ENCODE data around the gene MRPS27. TPM values are rescaled to one million over a fixed set of nuclear protein-coding genes. Genes with fewer than 3 reads are reported as not detected.

MRPS27 gene
- total and polyA plus RNA-seq, 2 experiments from 2014 or later = 36.4 to 58.5 TPM

DNA sequence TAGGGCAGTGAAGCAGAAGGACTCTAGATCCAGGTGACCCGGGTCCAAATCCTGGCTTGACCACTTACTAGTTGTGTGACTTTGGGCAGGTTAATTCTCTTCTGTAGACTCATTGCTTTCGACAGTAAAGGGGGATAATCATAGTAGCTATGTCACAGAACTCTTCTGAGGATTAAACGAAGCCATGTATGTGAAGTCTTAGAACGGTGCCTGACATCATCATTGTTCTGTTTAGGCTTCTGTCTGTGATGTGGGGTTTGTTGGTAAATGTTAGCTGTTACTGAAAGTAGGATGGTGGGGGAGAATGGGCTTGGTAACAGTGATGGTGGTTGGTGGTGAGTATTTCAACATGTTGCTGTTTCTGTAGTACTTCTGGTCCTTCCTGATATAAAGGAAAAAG lies 139.1 kb downstream of the MRPS27 start:
- in situ Hi-C loops (cut with MboI) = no loop called here
- Histone ChIP-seq H3K4me1 (ENCODE audit: insufficient read depth) (peaks cover 36% of the 10 kb centered on the region), H3K9me3 (ENCODE audit: low read depth) (no peaks in the 10 kb centered on the region), H3K27me3 (replicated peaks; ENCODE audit: insufficient read depth) (no peaks in the 10 kb centered on the region), H3K4me3 (peak overlapping the region; percentile 73), H3K79me2 (ENCODE audit: insufficient read depth) (peaks cover 95% of the 10 kb centered on the region), H4K20me1 (ENCODE audit: insufficient read depth) (no peaks in the 10 kb centered on the region), H2AFZ (no peak overlapping the region), H3K27ac (peak overlapping the region; percentile 97), H3K36me3 (ENCODE audit: low read depth) (peaks cover 26% of the 10 kb centered on the region), H3K4me2 (ENCODE audit: unreplicated experiment) (peak overlapping the region; percentile 99), H3F3A (ENCODE audit: insufficient read depth) (peaks cover 28% of the 10 kb centered on the region), H3K9me2 (ENCODE audit: insufficient read depth) (no peaks in the 10 kb centered on the region), H3K9ac (peak overlapping the region; percentile 84)
- WGBS, 2 experiments (ENCODE audit: low coverage in 1 of 2, low lambda C conversion rate in 2 of 2, missing lambda C conversion rate in 2 of 2) = 14 to 19% methylated on average over 4 of the region's 4 CpGs
- peak; percentile 55 for DNase-seq
- no peak for TF ChIP-seq EZH2 (IDR thresholded peaks at IDR 0.05; ENCODE audit: insufficient read depth, poor library complexity, severe bottlenecking)
- no peak for TF ChIP-seq EZH2phosphoT487 (IDR thresholded peaks at IDR 0.05; ENCODE audit: insufficient read depth, low read depth)

DNA sequence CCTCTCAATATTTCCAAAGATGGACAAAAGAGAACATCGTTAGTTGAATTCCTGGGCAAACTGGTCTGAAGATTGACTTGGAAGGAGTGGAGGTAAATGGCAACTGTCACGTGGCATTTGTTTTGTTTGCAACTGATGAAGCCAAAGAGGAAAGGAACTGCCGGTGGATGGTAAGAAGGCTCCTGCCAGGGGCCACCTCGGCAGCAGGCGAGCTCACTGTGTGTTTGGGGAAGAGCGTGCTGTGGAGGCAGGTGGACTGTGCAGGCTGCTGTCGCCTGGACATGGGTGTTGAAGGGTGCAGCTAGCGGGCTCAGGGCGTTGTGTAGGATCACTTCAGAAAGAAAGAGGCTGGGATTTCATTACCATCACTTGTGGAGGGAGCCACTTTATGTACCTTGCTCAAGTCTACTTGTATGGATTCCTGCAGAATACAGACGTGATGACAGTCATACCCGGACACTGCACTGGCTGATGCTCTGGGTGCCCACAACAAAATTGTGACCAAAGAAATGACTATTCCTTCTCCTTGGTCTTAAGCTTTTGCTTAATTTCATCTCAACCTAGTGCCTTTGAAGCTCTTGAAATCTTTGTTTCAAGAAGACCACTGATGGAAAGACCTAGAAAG lies 140.1 kb downstream of the MRPS27 start:
- Histone ChIP-seq H4K20me1 (ENCODE audit: insufficient read depth) (no peaks in the 10 kb centered on the region), H3K4me3 (peak overlapping the region; percentile 73), H3K79me2 (ENCODE audit: insufficient read depth) (peaks cover 95% of the 10 kb centered on the region), H3K4me1 (ENCODE audit: insufficient read depth) (peaks cover 33% of the 10 kb centered on the region), H3K27ac (peak overlapping the region; percentile 97), H3F3A (ENCODE audit: insufficient read depth) (peaks cover 28% of the 10 kb centered on the region), H3K9ac (peak overlapping the region; percentile 84), H3K36me3 (ENCODE audit: low read depth) (peaks cover 25% of the 10 kb centered on the region), H3K27me3 (replicated peaks; ENCODE audit: insufficient read depth) (no peaks in the 10 kb centered on the region), H2AFZ (peak overlapping the region; percentile 53), H3K9me2 (ENCODE audit: insufficient read depth) (no peaks in the 10 kb centered on the region), H3K4me2 (ENCODE audit: unreplicated experiment) (peak overlapping the region; percentile 99), H3K9me3 (ENCODE audit: low read depth) (no peaks in the 10 kb centered on the region)
- 17 to 18% methylated on average over 11 of the region's 11 CpGs for WGBS, 2 experiments (ENCODE audit: low coverage in 1 of 2, low lambda C conversion rate in 2 of 2, missing lambda C conversion rate in 2 of 2)
- TF ChIP-seq EZH2 (IDR thresholded peaks at IDR 0.05; ENCODE audit: insufficient read depth, poor library complexity, severe bottlenecking) (no peak), EZH2phosphoT487 (IDR thresholded peaks at IDR 0.05; ENCODE audit: insufficient read depth, low read depth) (no peak)
- DNase-seq = peak; percentile 66
- in situ Hi-C loops (cut with MboI) = no loop called here

DNA sequence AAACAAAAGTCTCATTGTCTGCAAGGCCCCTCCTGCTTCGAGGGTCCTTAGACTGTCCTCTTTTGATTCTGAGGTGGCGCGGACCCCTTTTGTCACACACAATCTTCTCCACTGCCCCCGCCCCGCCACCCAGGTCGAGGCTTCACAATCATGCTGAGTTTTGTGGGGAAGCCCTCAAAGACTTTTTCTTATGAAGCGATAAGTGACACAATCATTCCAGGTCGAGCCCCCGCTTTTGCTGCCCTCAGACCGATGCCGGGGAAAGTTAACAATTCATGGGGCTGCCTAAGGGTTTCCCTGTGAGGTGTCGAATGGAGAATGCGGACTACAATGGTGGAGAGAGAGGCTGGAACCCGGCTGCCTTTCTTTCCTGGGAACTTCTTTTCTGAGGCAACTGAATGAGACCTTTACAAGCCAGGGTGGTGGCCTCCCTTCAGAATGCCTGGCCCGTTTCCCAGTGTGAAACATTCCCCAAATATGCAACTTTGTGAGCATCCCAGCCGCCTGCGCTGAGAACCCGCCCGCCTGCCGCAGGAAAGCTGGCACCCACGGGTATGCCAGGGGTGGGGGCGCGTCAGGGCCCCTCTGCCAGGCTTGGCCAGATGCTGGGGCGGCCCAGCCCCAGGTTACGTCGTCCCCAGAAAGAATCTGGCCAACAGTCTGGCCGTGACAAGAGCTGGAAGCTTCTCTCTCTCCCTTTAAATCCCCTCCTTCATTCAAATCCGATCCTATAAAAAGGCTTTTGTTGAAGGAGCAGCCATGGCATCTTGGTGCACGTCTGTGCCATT lies 140.8 kb downstream of the MRPS27 start:
- in situ Hi-C loops (cut with MboI) = no loop called here
- H3F3A ChIP-seq (ENCODE audit: insufficient read depth) = peaks cover 28% of the 10 kb centered on the region
- H3K36me3 ChIP-seq (ENCODE audit: low read depth) = peaks cover 17% of the 10 kb centered on the region
- TF ChIP-seq EZH2phosphoT487 (IDR thresholded peaks at IDR 0.05; ENCODE audit: insufficient read depth, low read depth) (no peak), EZH2 (IDR thresholded peaks at IDR 0.05; ENCODE audit: insufficient read depth, poor library complexity, severe bottlenecking) (no peak)
- H3K9me3 ChIP-seq (ENCODE audit: low read depth) = no peaks in the 10 kb centered on the region
- no peaks in the 10 kb centered on the region for H3K27me3 ChIP-seq (replicated peaks; ENCODE audit: insufficient read depth)
- H3K9ac ChIP-seq = peak overlapping the region; percentile 84
- WGBS, 2 experiments (ENCODE audit: low coverage in 1 of 2, low lambda C conversion rate in 2 of 2, missing lambda C conversion rate in 2 of 2) = 6 to 8% methylated on average over 21 to 29 of the region's 29 CpGs
- H3K4me2 ChIP-seq (ENCODE audit: unreplicated experiment) = peak overlapping the region; percentile 99
- peaks cover 33% of the 10 kb centered on the region for H3K4me1 ChIP-seq (ENCODE audit: insufficient read depth)
- H3K27ac ChIP-seq = peak overlapping the region; percentile 97
- H4K20me1 ChIP-seq (ENCODE audit: insufficient read depth) = no peaks in the 10 kb centered on the region
- peaks cover 93% of the 10 kb centered on the region for H3K79me2 ChIP-seq (ENCODE audit: insufficient read depth)
- H3K9me2 ChIP-seq (ENCODE audit: insufficient read depth) = no peaks in the 10 kb centered on the region
- DNase-seq = peak; percentile 97
- H2AFZ ChIP-seq = peak overlapping the region; percentile 53
- peak overlapping the region; percentile 73 for H3K4me3 ChIP-seq

DNA sequence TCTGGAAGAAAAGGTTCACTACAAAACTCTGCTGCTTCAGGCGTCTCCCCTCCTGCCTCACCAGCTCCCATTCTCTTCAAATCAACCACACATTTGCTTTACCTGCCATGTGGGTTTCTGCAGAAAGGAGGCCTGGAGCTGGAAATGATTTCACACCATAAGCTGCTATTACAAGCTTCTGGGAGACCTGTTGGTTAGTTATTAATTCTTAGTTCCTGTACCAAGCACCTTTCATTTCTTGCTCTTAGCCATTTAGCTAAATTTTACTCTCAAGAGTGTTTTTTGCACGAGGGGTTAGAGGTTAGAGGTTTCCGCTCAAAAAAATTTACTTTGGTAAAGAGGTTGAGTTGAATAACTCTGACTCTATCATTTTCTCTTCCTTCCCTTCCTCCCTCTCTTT lies 142.5 kb downstream of the MRPS27 start:
- Histone ChIP-seq H2AFZ (no peak overlapping the region), H3K9ac (no peak overlapping the region), H3K9me3 (ENCODE audit: low read depth) (no peaks in the 10 kb centered on the region), H3K4me3 (no peak overlapping the region), H3K9me2 (ENCODE audit: insufficient read depth) (no peaks in the 10 kb centered on the region), H3K4me2 (ENCODE audit: unreplicated experiment) (no peak overlapping the region), H3K4me1 (ENCODE audit: insufficient read depth) (peaks cover 33% of the 10 kb centered on the region), H3K36me3 (ENCODE audit: low read depth) (peaks cover 15% of the 10 kb centered on the region), H3F3A (ENCODE audit: insufficient read depth) (peaks cover 28% of the 10 kb centered on the region), H3K27ac (no peak overlapping the region), H4K20me1 (ENCODE audit: insufficient read depth) (no peaks in the 10 kb centered on the region), H3K27me3 (replicated peaks; ENCODE audit: insufficient read depth) (no peaks in the 10 kb centered on the region), H3K79me2 (ENCODE audit: insufficient read depth) (peaks cover 93% of the 10 kb centered on the region)
- DNase-seq = no peak
- in situ Hi-C loops (cut with MboI) = no loop called here
- TF ChIP-seq EZH2phosphoT487 (IDR thresholded peaks at IDR 0.05; ENCODE audit: insufficient read depth, low read depth) = no peak
- no peak for TF ChIP-seq EZH2 (IDR thresholded peaks at IDR 0.05; ENCODE audit: insufficient read depth, poor library complexity, severe bottlenecking)
- WGBS, 2 experiments (ENCODE audit: low coverage in 1 of 2, low lambda C conversion rate in 2 of 2, missing lambda C conversion rate in 2 of 2) = 97 to 98% methylated on average over 3 of the region's 3 CpGs

All from GM23248 (cell line).